ENCODE measurements around the gene CFAP99. TPM values are rescaled to one million over a fixed set of nuclear protein-coding genes. Genes with fewer than 3 reads are reported as not detected.

The CFAP99 gene
- total and polyA plus RNA-seq, 9 donors, result 0.10 to 12.9 (median 1.4) TPM; not detected in 4

- Histone ChIP-seq H3K9me3 (no peaks in the 10 kb centered on the region), H3K27ac (no peak overlapping the region), H3K4me3 (no peak overlapping the region), H3K36me3 (no peaks in the 10 kb centered on the region), H3K27me3 (no peaks in the 10 kb centered on the region), H3K4me1 (ENCODE audit: insufficient read depth) (peaks cover 5% of the 10 kb centered on the region)
- no peak for DNase-seq
- no peak for TF ChIP-seq POLR2A (IDR thresholded peaks at IDR 0.05)
- TF ChIP-seq EP300 (IDR thresholded peaks at IDR 0.05), result no peak
- TF ChIP-seq CTCF (IDR thresholded peaks at IDR 0.05), result no peak
- intact Hi-C loops (cut with DNase I), result no loop called here
- 96 to 99% (median 99%) methylated on average over 4 of the region's 4 CpGs for WGBS, 3 donors
Measured at GRCh38 chr4:2497324-2497723, 78.6 kb downstream of the CFAP99 start.

- intact Hi-C loops (cut with DNase I), result no loop called here
- H3K4me3 ChIP-seq, result no peak overlapping the region
- peaks cover 5% of the 10 kb centered on the region for H3K4me1 ChIP-seq (ENCODE audit: insufficient read depth)
- no peak for DNase-seq
- H3K9me3 ChIP-seq, result no peaks in the 10 kb centered on the region
- H3K27me3 ChIP-seq, result no peaks in the 10 kb centered on the region
- H3K36me3 ChIP-seq, result no peaks in the 10 kb centered on the region
- 87 to 93% (median 89%) methylated on average over 9 of the region's 9 CpGs for WGBS, 3 donors
- no peak overlapping the region for H3K27ac ChIP-seq
- no peak for TF ChIP-seq EP300 (IDR thresholded peaks at IDR 0.05)
- TF ChIP-seq POLR2A (IDR thresholded peaks at IDR 0.05), result no peak
- TF ChIP-seq CTCF (IDR thresholded peaks at IDR 0.05), result no peak
Measured at GRCh38 chr4:2497931-2498330, 79.2 kb downstream of the CFAP99 start.

GRCh38 chr4:2500547-2500946, 81.8 kb downstream of the CFAP99 start:
- 81 to 89% (median 87%) methylated on average over 2 of the region's 2 CpGs for WGBS, 3 donors
- Histone ChIP-seq H3K27ac (no peak overlapping the region), H3K9me3 (no peaks in the 10 kb centered on the region), H3K27me3 (no peaks in the 10 kb centered on the region), H3K36me3 (no peaks in the 10 kb centered on the region), H3K4me1 (ENCODE audit: insufficient read depth) (peaks cover 3% of the 10 kb centered on the region), H3K4me3 (no peak overlapping the region)
- no peak for DNase-seq
- TF ChIP-seq EP300 (IDR thresholded peaks at IDR 0.05), result no peak
- no peak for TF ChIP-seq CTCF (IDR thresholded peaks at IDR 0.05)
- TF ChIP-seq POLR2A (IDR thresholded peaks at IDR 0.05), result no peak
- intact Hi-C loops (cut with DNase I), result no loop called here

- no peak overlapping the region for H3K27ac ChIP-seq
- no peak for DNase-seq
- intact Hi-C loops (cut with DNase I), result no loop called here
- H3K9me3 ChIP-seq, result no peaks in the 10 kb centered on the region
- H3K4me3 ChIP-seq, result no peak overlapping the region
- H3K36me3 ChIP-seq, result no peaks in the 10 kb centered on the region
- H3K27me3 ChIP-seq, result no peaks in the 10 kb centered on the region
- H3K4me1 ChIP-seq (ENCODE audit: insufficient read depth), result no peaks in the 10 kb centered on the region
- TF ChIP-seq CTCF (IDR thresholded peaks at IDR 0.05) (no peak), POLR2A (IDR thresholded peaks at IDR 0.05) (no peak), EP300 (IDR thresholded peaks at IDR 0.05) (no peak)
- WGBS, 3 donors, result 85 to 90% (median 90%) methylated on average over 7 of the region's 7 CpGs
Measured at GRCh38 chr4:2501034-2501594, 82.4 kb downstream of the CFAP99 start.
